ENCODE measurements around the gene ADAMTS2.

DNA sequence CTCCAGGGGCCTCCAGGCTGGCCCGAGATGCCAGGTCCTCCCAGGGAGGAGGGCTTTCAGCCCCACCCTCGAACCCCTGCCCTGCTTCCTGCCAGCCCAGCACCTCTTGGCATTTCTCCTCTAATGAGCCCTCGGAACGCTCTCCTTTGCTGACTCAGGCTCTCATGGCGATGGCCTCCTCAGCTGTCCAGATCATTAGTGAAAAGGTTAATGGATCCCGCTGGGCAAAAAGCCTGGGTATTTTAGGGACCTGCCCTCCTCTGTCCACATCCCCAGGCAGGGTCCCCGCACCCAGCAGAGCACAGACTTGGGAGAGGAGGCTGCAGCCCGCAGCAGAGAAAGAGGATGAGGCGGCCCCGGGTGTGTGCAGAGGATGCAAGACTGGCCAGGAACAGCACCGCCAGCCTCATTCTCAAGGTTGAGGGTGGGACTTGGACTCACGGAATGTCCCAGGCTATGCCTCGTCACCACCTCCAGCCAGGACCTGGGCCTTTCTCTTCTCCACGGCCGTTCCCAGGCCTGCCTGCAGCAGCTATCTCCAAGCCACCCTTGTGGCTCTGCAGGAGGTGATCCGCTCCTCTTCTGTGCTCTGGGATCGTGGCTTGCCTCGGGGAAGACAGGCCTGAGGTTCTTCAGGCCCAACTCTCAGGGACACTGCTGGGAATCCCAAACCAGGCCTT is 23.0 kb upstream of the ADAMTS2 start:
- TF ChIP-seq FOXA1 (IDR thresholded peaks at IDR 0.05) = no peak
- TF ChIP-seq ZNF384 (IDR thresholded peaks at IDR 0.05) = no peak
- no peak for TF ChIP-seq BHLHE40 (IDR thresholded peaks at IDR 0.05; ENCODE audit: borderline replicate concordance)
- no peak for TF ChIP-seq FOXK2 (IDR thresholded peaks at IDR 0.05)
- no peak for TF ChIP-seq SP1 (IDR thresholded peaks at IDR 0.05)
